GM18867 (cell line): ENCODE results near the gene ACMSD.
A peak's percentile ranks its signal among the peaks of the same experiment; 100 is the strongest.
"Not testable (repeated sequence)": the region's sequence is repeated elsewhere in the genome, so short reads cannot be mapped to it uniquely, and the experiment has no call there.

ENCODE experiments used
- ATAC-seq: cut with Tn5 transposase; IDR thresholded peaks from one replicate; pipeline ENCODE4 v1.9.1; 2021; ENCODE audit warnings: mild to moderate bottlenecking, moderate library complexity; ENCODE audit not compliant: unreplicated experiment

The ACMSD gene

GRCh38 chr2:134903701-134904100, 65.3 kb downstream of the ACMSD start:
- not testable (repeated sequence) for ATAC-seq

GRCh38 chr2:134905168-134905567, 66.8 kb downstream of the ACMSD start:
- ATAC-seq, result no peak

- no peak for ATAC-seq
Measured at GRCh38 chr2:134906726-134907125, 68.3 kb downstream of the ACMSD start.

GRCh38 chr2:134907441-134908116, 69.2 kb downstream of the ACMSD start:
- ATAC-seq, result not testable (repeated sequence)

GRCh38 chr2:134910763-134911399, 72.5 kb downstream of the ACMSD start:
- no peak for ATAC-seq

- ATAC-seq, result no peak
Measured at GRCh38 chr2:134911400-134911785, 73.0 kb downstream of the ACMSD start.

GRCh38 chr2:134912361-134912760, 73.9 kb downstream of the ACMSD start:
- no peak for ATAC-seq

GRCh38 chr2:134917360-134917865, 79.0 kb downstream of the ACMSD start:
- ATAC-seq, result peak; percentile 1

- ATAC-seq, result peak; percentile 73
Measured at GRCh38 chr2:134917888-134918525, 79.6 kb downstream of the ACMSD start.

GRCh38 chr2:134918526-134919340, 80.3 kb downstream of the ACMSD start, which contains the start of gene CCNT2:
TSS of gene CCNT2 (plus strand) at chr2:134918822. CDS start at chr2:134918855, 33 bp downstream.
- peak; percentile 83 for ATAC-seq

- no peak for ATAC-seq
Measured at GRCh38 chr2:134919341-134920210, 81.2 kb downstream of the ACMSD start.

- no peak for ATAC-seq
Measured at GRCh38 chr2:134924912-134925311, 86.5 kb downstream of the ACMSD start.

- no peak for ATAC-seq
Measured at GRCh38 chr2:134926231-134926931, 88.0 kb downstream of the ACMSD start.

GRCh38 chr2:134927195-134927594, 88.8 kb downstream of the ACMSD start:
- no peak for ATAC-seq

GRCh38 chr2:134932864-134933526, 94.6 kb downstream of the ACMSD start:
- no peak for ATAC-seq

GRCh38 chr2:134933732-134934131, 95.3 kb downstream of the ACMSD start:
- no peak for ATAC-seq

- ATAC-seq, result no peak
Measured at GRCh38 chr2:134934150-134934549, 95.7 kb downstream of the ACMSD start.

GRCh38 chr2:134934641-134935040, 96.2 kb downstream of the ACMSD start:
- ATAC-seq, result no peak

- no peak for ATAC-seq
Measured at GRCh38 chr2:134936691-134937090, 98.3 kb downstream of the ACMSD start.
